GM12873 (cell line): Measurements from ENCODE around the gene RTN4.

Experiments used
- TF ChIP-seq, protein P1 (sequence below): IDR thresholded peaks from 2 replicates; pipeline ENCODE4 v1.5.1; 2012; ENCODE audit warnings: low read depth, mild to moderate bottlenecking, moderate library complexity, low read length, control low read depth; ENCODE audit not compliant: insufficient read depth; ENCODE audit errors: missing control alignments

Gene RTN4

DNA sequence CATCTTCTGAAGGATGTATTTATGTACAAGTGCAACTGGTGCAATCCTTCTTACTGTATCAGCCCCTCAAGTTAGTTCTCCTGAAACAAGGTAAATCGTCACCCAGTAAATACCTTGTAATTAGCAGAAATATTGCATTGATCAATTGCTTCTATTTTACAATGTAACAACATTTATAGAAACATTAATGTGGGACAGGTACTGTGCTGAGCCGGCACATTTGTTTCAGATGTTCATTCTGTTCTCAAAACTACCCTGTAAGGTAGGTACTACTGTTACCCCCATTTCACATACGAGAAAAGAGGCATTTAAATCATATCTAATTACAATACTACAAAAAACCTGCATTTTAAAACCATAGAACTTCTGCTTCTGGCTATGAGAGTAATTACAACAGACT, 19.5 kb downstream of the RTN4 start:
- TF ChIP-seq, protein P1, sequence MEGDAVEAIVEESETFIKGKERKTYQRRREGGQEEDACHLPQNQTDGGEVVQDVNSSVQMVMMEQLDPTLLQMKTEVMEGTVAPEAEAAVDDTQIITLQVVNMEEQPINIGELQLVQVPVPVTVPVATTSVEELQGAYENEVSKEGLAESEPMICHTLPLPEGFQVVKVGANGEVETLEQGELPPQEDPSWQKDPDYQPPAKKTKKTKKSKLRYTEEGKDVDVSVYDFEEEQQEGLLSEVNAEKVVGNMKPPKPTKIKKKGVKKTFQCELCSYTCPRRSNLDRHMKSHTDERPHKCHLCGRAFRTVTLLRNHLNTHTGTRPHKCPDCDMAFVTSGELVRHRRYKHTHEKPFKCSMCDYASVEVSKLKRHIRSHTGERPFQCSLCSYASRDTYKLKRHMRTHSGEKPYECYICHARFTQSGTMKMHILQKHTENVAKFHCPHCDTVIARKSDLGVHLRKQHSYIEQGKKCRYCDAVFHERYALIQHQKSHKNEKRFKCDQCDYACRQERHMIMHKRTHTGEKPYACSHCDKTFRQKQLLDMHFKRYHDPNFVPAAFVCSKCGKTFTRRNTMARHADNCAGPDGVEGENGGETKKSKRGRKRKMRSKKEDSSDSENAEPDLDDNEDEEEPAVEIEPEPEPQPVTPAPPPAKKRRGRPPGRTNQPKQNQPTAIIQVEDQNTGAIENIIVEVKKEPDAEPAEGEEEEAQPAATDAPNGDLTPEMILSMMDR: no peak

DNA sequence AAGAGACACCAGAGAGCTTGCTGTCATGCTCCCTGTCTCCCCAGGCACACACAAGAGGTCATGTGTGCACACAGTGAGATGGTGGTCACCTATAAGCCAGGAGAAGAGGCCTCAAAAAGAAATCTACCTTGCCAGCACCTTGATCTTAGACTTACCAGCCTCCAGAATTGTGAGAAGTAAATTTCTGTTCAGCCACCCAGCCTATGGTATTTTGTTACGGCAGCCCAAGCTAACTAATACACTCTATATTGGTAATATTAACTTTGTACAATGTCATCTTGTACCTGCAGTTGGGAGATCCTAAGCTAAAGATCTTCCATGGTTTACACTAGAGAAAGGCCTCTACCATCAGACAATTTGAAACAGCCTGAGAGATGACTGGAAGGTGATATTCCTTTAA, 21.2 kb downstream of the RTN4 start:
- TF ChIP-seq, protein P1: no peak

GRCh38 chr2:55027226-55027625, 23.0 kb downstream of the RTN4 start:
- TF ChIP-seq, protein P1: no peak

DNA sequence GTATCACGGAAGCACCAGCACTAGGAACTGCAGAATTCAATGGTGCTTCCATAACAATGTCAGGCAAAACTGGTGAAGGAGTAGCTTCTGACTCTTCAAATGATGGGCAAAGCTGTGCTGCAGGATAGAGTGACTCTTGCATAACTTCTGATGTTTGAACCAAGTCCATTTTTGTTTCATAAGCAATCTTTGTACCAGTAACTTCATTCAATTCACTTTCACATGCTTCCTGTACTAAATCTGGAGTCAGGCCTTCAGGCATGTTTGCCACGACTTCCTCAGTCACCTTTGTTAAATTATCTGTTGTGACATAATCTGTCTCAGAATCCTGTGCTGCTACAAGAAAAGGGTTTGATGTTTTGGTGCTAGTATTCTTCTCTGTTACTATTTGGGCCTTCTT, 24.0 kb downstream of the RTN4 start:
- TF ChIP-seq, protein P1: no peak

- TF ChIP-seq, protein P1: no peak
Observed at GRCh38 chr2:55025627-55026026, 24.6 kb downstream of the RTN4 start.

DNA sequence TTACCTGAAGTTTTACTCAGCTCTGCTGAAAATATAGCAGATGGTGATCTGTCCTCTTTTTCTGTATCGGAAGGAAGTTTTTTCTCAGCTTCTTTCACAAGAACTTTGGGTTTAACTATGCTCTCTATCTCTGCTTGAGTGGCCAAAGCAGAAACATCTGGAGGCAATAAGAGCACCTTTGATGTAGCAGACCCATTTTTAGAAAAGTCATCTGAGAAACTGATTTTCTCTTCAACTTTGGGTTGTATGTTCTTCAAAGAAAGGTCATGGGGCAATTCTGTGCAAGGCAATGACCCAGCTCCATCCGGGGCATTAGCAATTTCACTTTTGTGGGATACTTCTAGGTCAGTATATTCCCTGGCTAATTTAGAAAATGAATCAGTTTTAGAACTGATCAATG, 25.2 kb downstream of the RTN4 start:
- TF ChIP-seq, protein P1: no peak

- TF ChIP-seq, protein P1: no peak
Observed at GRCh38 chr2:55022476-55022875, 27.8 kb downstream of the RTN4 start.

- TF ChIP-seq, protein P1: no peak
Observed at GRCh38 chr2:55019526-55020258, 30.6 kb downstream of the RTN4 start.
